Ishikawa (cell line): Measurements from ENCODE around the gene POC5.

ENCODE experiments used
- MAX ChIP-seq: IDR thresholded peaks from 2 replicates; pipeline ENCODE4 v1.6.1; 2012
- TAF1 ChIP-seq: IDR thresholded peaks from 2 replicates; pipeline ENCODE4 v1.6.1; 2012; ENCODE audit warnings: low read depth, mild to moderate bottlenecking
- TCF12 ChIP-seq: IDR thresholded peaks from 2 replicates; pipeline ENCODE4 v1.6.1; 2012; ENCODE audit warnings: low read depth
- YY1 ChIP-seq: IDR thresholded peaks from 2 replicates; pipeline ENCODE4 v1.6.1; 2012; ENCODE audit warnings: low read depth

- TF ChIP-seq YY1 = no peak
- no peak for TF ChIP-seq MAX
- no peak for TF ChIP-seq TAF1
- no peak for TF ChIP-seq TCF12
Observed at GRCh38 chr5:75653521-75653920, 63.7 kb downstream of the POC5 start.
